Suppressor macrophage treated with lipopolysaccharide for 1 hour (primary cell): Measurements from ENCODE around the gene ACOXL.
"Not testable (repeated sequence)": the region's sequence is repeated elsewhere in the genome, so short reads cannot be mapped to it uniquely, and the experiment has no call there.

Experiments
- DNase-seq, 3 donors: peaks; one replicate each; pipeline ENCODE4 v3.0.0-alpha.2; 2020 to 2022

The ACOXL gene

DNA sequence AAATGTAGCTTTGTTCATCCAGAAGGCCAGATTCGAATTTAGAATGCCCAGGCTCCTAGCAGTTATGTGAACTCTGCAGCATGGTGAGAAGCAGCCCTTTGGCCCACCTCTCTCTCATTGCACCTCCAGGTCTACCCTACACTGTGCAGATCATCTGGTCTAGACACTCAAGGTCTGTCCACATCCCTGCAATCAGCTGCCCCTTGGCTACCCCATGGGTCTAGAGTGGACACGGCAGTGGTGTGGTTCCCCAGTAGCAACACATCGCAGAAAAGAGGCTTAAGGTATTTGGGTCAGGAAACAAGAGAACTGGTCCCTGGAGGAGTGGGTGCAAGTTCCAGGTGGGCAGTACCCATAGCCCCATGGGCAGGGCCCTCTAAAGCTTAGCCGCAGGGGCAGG is 311.7 kb downstream of the ACOXL start:
- no peak for DNase-seq

DNA sequence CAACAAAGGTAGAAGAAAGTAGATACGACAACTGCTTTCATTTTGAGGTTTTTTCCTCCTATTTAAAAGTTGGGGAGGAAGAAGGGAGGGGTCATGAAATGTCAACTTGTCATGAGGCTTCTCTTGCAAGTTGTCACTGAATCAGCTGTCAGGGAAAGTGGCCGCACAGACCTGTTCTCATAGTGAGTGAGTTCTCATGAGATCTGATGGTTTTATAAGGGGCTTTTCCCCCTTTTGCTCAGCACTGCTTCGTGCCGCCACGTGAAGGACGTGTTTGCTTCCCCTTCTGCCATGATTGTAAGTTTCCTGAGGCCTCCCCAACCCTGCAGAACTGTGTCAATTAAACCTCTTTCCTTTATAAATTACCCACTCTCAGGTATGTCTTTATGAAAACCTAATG is 312.9 kb downstream of the ACOXL start:
- DNase-seq = not testable (repeated sequence)

DNA sequence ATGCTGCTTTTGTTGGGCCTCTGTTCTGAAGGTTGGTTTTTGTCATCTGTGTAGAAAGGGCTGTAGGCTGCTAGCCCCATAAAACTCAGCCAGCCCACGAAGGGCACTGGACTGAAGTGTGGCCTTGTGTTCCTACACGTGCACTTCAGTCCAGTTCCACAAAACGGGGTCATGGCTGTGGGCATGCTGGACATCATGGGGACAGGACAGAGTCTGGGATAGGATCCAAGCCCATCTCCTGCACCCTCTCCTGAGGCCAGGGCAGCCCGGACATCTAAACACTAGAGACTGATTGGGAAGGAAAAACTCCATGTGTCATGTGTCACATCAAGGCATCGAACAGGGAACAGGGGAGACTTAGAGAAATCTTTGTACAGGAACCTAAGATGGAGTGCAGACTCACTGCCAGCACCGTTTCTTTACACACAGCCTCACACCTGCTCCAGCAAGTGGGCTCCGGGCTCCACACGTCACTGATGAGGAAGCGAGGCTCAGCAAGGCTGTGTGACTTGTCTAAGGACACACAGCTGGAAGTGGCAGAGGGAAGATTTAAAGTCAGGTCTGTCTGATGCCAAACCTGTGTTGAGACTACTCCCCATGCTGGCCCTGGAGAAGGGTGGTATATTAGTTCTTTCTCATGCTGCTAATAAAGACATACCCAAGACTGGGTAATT is 313.5 kb downstream of the ACOXL start:
- DNase-seq = no peak

DNA sequence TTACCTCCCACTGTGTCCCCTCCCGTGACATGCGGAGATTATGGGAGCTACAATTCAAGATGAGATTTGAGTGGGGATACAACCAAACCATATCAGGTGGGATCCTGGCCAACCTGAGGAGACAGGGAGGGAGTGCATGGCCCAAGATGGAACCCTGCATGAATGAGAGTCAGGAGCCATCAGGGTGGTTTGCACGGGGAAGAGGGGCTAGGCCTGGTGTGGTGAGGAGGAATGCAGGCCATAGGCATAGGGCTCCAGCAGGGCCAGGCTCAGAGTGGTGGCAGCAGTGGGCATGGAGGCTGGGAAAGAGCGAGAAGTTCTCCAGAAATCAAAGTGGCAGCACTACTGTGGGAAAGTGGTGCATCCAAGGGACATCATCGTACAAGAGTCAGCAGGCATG is 314.3 kb downstream of the ACOXL start:
- DNase-seq = no peak

DNA sequence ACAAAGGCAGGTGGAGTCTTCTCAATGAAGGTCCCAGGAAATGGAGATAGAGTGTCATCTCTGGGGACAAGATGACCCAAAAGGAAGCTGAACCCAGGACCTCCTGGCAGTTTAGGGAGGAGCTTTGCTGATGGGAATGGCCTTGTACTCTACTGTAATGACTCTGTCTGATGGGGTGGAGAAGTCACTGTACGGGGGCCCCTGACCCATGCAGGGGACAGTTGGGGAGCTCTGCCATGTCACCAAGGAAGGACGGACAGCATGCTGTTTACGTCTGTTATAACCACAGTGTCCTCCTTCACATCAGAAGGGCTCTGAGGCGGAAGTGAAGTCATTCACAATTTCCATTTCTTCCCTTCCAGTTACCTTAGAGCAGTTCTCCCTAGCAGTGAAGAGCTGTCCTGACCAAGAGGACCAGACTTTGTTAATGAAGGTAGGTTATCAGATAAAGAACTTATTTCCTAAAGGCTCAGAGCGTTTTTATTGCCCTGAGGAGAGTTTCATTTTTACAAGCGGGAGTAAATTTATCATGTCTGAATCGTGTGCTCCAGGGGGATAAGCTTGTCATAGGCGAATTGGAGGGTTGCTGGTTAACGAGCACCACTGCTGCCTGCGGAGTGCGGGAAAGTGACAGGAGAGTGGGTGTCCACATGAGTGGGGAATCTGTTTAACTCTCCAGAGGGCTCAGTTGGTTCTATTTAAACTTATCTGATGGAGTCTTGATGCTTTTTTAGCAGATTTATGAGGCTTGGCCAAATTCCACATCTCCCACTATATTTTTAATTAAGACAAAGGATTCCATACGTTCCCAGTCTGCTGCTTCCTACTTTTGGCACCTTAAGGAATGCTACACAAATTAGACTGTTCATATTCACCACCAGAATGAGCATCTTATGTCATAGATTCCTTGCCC is 316.7 kb downstream of the ACOXL start:
- DNase-seq = no peak

DNA sequence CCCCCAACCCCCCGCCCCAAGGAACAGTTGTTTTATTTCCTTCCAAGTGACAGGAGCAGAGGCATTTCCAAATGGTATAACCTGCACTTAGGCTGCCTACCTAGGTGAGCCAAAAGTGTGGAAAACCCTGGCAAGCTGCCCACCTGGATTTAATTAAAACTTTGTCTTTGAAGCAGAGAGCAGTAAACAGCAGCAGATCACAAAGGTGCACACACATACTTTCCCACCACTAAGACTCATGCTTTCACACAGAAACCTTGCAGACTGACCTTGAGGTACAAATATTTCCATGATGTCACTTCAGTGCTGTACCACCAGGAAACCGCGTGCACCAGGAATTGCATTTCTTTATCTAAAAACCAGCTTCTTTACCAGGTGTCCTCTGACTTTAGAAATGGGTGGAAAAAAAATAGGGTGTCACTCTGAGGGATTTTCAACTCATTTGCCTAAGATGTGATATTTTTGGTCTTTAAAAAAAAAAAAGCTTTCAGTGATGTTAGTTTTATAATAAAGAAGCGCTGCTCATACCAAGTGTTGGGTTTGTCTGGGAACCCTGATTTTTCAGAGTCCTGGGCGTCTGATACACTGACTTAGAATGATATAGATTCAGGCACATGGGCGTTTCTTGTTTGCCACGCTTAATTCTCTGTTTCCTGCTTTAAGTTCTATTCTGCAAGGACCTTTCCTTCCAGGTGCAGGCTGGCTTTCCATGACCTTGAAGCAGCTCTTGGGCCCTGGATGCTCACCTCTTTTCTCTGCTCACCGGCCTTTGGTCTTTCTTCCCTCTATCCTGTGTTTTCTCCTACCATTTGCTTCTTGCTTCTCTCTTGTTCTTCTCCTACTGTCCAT is 317.6 kb downstream of the ACOXL start:
- DNase-seq = no peak

DNA sequence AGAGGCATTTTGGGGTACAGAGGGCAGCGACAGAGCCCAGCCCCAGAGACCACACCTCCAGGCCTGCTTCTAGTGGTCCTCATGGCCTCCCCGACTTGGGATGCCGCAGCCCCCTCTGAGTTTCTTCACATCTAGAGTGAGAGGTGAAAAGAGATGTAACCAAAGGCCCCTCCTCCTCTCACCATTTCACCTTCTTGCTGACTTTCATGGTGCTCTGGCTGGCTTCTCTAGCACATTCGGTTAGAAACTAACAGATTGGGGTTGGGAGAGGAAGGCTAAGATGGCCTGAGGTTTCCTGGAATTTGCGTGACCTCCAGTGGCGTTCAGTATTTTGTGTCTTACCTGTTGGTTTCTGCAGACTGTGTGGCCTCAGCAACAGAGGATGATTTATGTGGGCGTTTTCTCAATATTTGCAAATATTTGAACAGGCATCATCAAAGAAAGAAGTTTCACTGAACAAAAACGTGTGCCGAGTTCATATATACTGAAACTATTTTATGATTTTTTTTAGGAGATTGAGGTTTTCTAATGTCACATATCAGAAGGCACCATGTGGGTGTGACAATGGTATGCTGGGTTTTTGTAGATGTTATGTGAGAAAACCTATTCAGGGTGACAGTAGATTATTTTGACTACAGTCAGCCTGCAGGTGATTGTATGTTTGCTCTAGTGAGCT is 318.5 kb downstream of the ACOXL start:
- DNase-seq = no peak

DNA sequence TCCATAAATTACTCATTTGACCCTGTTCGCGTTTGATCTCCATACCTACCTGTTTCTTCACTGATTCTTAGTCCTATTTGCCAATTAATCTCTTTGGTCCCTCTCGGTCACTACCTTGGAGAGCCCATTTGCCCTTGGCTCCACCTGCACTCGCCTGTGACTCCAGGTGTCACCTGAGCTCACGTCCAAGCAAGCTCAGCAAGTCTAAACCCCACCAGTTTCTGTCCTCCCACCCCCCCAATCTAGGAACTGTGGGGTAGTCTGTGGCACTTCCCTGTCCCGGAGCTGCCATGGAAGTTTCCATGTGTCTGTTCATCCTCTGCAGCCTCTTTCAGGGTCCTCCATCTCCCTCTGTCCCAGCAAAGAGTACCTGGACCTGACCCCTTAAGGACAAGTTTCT is 320.2 kb downstream of the ACOXL start:
- no peak for DNase-seq

DNA sequence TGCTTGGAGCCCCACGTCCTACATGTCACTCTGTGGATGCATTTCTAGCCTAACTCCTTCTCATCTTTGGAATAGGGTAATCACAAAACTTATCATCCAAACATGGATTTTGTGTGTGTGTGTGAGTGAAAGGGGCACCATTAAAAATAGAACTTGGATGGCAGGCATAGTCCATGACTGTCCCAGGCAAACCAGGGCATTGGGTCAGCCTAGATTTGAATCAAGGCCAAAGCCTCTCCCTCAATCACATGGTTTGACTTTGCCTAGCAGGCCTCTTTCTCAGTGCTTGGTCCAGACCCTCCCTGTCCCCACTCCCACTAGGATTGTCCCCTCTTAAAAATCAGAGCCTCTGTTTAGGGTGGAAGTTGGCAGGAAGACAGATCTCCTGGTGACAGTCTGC is 320.9 kb downstream of the ACOXL start:
- DNase-seq = no peak

DNA sequence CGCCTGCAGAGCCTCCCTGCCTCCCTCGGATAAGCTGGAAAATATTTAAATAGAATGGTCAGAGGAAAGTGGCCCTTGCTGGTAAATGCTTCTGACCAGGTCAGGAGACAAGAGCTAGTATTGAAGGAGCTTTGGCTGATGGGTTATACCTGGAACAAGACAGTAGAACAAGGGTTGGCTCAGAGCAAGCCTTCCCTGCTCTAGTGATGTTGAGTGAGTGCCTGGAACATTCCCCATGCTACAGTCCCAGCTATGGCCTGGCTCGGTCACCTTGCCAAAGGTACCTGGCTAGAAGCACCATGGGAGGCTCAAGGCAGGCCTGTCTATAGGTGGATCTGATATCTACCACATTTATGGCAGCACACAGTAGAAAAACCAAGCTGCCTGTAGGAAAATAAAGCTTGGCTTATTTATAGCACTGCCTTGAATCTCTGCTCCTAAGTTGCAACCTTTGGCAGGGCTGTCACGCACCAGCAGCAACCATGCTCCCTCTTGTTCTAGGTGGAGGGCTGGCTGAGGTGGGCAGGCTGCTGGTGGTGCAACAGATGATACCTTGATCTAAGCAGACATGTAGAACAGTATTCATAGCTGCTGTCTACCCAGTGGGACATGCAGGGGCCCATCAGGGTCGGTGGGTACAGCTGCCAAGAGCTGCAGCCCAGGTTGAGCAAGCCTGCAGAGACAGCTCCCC is 321.6 kb downstream of the ACOXL start:
- DNase-seq = no peak

DNA sequence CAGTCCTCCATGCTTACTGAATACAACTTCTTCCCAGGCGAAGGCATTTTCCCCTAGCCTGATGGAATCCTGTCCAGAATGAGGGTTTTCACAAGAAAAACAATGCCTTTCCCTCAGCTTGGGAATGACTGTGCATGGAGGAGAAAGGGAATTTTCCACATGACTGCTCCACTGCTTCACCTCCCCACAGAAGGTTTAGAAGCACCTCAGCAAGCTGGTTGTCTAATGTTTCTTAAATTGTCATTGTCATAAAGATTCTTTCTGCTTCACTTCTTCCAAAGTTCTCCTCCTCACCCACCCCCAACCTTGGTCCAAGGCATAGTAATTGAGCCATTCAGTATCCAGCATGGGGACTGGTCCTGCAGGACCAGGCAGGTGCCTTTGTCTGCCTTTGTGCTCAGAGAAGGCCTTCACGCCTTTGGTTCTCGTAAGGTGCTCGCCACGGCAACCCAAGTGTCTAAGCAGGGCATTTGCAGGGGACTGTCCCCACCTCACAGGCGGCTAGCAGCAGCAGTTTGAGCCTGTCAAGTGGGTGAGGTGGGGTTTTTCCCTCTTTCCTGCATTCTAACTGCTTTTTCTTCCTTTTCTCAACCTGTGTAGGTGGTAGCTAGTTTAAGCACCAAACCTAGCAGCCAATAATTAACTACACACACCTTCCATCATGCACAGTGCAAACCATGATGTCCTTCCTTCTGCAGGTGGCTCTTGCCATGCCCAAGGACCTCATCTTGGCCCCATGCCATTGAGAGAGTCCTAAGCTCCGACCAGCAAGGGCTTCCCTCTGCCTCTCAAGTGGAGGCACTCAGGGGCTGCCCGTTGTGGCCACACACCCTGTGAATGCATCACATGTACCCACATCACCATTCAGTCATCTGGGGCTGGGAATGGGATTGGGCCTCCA is 322.7 kb downstream of the ACOXL start:
- DNase-seq = peak; percentile 17 to 63 (median 43)

DNA sequence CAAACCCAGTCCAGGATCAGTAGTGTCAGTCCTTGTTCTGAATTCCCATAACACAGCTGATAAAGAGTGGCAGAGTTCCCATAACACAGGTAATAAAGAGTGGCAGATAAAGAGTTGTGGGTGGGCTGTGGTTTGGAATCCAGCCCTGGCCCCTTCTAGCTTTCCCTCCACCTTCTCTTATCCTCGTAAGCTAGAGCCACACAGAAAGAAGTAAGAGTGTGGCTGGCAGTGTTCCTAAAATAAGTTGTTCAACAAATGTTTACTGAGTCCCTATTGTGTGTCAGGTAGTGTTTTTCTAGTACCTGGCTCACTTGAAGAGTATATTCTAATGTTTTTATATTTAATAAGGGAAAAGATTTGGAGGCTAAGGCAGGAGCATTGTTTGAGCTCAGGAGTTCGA is 323.4 kb downstream of the ACOXL start:
- DNase-seq = no peak

DNA sequence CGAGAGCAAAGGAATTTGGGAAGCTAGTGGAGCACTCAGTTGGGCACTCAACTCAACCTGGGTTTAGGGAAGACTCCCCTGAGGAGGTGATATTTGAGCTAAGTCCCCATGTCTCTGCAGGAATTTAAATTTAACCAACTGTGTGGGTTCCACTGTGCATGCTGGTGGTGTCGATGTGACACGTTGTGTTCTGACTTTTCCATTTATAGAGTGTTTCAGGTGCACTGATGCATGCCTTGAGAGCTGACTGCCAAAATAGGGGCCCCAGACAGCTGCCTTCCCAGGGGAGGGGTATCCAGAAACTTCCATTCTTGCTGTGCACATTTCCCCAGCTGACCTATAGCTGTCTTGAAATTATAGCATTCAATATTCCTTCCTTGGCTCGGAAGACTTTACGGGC is 324.7 kb downstream of the ACOXL start:
- no peak for DNase-seq

DNA sequence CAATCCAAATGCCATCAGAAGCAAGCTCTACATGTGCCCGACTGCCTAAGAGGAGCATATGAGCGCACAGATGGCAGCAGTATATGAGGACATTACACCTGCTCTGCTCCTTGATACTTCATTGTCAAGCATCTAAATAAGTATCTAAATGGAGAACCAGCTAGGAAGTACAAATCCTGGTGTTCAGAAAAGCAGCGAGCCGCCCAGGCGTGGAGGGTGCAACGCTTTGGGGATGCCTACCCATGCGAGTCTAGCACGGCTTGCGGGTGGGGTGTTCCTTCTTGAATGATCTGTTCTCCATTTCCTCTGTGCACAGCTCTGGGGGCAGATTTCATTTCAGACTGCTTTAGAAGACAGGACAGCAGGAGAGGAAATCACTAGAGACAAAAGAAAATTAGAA is 325.3 kb downstream of the ACOXL start:
- no peak for DNase-seq

DNA sequence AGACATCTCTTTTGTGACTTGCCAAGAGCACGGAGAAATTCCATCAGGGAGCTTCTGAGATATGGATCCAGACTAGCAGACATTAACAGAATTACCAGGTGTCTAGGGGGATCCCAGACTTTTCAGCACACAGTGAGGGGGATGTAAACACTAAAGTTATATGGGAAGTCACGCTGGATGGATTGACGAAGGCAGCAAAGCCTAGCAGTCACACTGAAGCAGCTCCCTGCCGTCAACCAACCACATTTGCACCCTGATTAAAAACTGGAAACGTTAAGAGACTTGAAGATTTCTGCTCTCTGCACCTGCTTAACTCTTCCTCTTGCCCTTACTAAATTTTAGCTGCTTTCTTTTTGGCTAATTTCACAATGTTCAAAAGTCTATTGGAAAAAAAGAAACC is 325.9 kb downstream of the ACOXL start:
- no peak for DNase-seq

DNA sequence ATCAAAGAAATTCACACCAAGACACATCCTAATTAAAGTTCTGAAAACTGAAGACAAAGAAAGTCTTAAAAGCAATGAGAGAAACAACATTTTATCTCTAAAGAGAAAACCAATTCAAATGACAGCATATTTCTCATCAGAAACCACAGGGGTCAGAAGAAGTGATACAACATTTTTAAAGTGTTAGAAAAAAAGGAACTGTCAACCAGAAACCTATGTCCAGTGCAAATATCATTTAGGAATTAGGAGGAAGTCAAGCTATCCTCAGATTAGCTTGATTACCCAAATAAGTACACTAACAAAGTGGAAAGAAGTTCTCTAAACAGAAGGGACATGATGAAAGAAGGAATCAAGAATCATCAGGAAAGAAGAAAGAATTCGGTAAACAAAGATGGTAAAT is 328.8 kb downstream of the ACOXL start:
- DNase-seq = peak in 2 of 3 donors; percentile 59

DNA sequence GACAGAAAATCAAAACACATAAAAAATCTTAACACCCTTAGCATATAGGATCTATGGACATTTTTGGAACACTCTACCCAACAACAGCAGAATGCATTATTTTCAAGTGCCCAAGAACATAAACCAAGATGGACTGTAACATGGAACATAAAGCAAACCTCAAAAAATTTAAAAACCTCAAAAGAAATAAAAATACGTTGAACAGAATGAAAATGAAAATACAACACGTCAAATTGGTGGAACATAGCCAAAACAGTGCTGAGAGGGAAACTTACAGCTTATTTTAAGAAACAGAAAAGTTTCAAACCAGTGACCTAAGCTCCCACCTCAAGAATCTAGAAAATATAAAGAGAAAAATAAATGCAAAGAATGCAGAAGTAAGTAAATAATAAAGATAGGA is 330.0 kb downstream of the ACOXL start:
- no peak for DNase-seq

DNA sequence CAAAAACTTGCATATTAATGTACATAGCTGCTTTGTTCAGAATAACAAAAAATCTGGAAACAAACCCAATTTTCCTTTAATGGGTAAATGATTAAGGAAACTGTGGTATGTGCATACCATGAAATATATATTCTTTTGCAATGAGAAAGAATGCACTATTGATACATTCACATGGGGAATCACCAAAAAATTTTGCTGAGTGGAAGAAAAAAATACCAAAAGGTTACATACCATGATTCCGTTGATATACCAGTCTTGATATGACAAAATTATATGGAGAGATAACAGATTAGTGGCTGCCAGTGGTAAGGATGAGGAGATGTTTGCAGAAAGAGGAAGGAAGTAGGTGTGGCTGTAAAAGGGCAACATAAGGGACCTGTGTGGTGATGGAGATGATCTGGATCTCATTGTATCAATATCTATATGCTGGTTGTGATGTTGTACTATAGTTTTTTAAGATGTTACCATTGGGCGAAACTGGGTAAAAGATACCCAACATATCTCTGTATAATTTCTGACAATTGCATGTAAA is 333.8 kb downstream of the ACOXL start:
- no peak for DNase-seq

DNA sequence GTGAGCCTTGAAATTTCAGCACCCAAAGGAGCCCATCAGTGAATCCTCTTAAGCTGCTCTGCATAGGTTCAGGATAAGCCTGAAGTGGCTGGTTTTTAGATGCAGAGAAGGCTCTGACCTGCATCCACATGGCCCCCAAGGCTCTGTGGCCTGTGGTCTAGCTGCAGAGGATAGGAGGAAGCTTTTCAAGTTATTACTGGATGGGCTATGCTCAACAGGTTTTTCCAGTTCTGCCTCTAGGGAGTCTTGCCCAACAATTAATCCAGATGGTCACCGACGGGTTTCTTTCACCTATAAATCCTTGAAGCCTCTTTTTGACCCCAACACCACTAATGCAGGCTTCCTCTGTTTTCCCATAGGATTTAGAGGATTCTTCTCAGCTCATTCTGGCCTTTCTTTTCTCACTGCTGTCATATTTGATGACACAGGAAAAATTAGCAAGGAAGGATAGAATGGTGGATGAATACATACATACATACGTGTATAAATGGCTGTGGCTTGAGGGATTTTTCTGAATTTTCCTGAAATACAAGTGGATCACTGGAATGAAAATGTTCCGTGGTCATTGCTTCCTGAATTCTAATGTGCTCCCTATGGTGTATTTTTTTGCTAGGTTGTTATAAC is 336.2 kb downstream of the ACOXL start:
- DNase-seq = no peak

DNA sequence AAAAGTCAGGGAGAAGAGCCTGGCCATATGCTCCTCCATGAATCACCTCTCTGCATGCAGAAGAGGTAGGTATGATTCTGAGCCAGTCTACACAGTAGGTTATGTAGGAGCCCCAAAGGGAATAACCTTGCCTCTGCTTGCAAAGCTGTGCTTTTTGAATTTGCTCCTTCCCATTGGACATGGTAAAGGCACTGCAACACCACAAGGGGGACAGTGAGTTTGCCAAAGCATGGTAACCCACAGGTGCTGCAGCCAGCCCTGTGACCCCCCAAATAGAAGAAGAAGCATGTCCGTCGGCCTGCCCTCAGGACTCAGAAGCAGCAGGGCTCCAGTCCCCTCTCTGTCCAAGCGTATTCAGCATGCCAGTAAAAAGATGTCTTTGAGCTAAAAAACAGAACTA is 337.3 kb downstream of the ACOXL start:
- peak in 1 of 3 donors; percentile 6 for DNase-seq
